Astrocyte (in vitro differentiated cells and primary cell): ENCODE measurements around the gene CNTN6.

Source experiments
- CTCF ChIP-seq: IDR thresholded peaks from 2 replicates; pipeline ENCODE4 v1.5.1; 2011; ENCODE audit warnings: low read depth, mild to moderate bottlenecking, inconsistent platforms, low read length, moderate library complexity; ENCODE audit not compliant: insufficient read depth
- EZH2 ChIP-seq: IDR thresholded peaks from 2 replicates; pipeline ENCODE4 v1.6.1; 2012; ENCODE audit warnings: mild to moderate bottlenecking, low read length, inconsistent platforms; ENCODE audit not compliant: insufficient read depth

- TF ChIP-seq CTCF (no peak), EZH2 (no peak)
Observed at GRCh38 chr3:1442271-1442670, 349.4 kb downstream of the CNTN6 start.
